Fibroblast of the aortic adventitia (primary cell): ENCODE measurements around the gene OR1N1. TPM values are rescaled to one million over a fixed set of nuclear protein-coding genes. Genes with fewer than 3 reads are reported as not detected.

Source experiments
- total RNA-seq: library from RNA; depleted of rRNA; stranded (reverse); fragments of >200 nt; gene quantifications from 2 replicates; pipeline ENCODE4 v1.2.3, GENCODE V29; 2012; ENCODE audit warnings: low replicate concordance

The OR1N1 gene
- total RNA-seq, 1 donor = not detected

Other genes with a start within 250 kb of the OR1N1 start
- 6.3 and 173 TPM in 2 replicates for gene PTGS1, start 156.3 kb downstream of the OR1N1 start, total RNA-seq
- gene OR1J1, start 49.4 kb downstream of the OR1N1 start, total RNA-seq = not detected in 2 replicates
- gene OR1J2, start 16.5 kb downstream of the OR1N1 start, total RNA-seq = 1.6 TPM in 1 of 2 replicates, not detected in the other
- gene OR1J4, start 8.2 kb downstream of the OR1N1 start, total RNA-seq = 0.45 TPM in 1 of 2 replicates, not detected in the other
- 1.2 TPM in 1 of 2 replicates, not detected in the other for gene OR1N2, start 25.8 kb upstream of the OR1N1 start, total RNA-seq
- 0.08 TPM in 1 of 2 replicates, not detected in the other for gene OR1L8, start 56.1 kb upstream of the OR1N1 start, total RNA-seq
- 0.81 TPM in 1 of 2 replicates, not detected in the other for gene OR1Q1, start 87.4 kb upstream of the OR1N1 start, total RNA-seq
- gene OR1B1, start 130.3 kb upstream of the OR1N1 start, total RNA-seq = not detected in 2 replicates
- gene OR1L1, start 134.4 kb upstream of the OR1N1 start, total RNA-seq = not detected in 2 replicates
- gene OR1L3, start 147.8 kb upstream of the OR1N1 start, total RNA-seq = not detected in 2 replicates
- gene OR1L4, start 196.7 kb upstream of the OR1N1 start, total RNA-seq = not detected in 2 replicates
- not detected in 2 replicates for gene OR1L6, start 215.0 kb upstream of the OR1N1 start, total RNA-seq